ENCODE measurements around the gene WDR5B. TPM values are rescaled to one million over a fixed set of nuclear protein-coding genes. Genes with fewer than 3 reads are reported as not detected.

Gene WDR5B
- total RNA-seq, 1 donor from 2014 or later: 11.8 TPM

GRCh38 chr3:122390665-122391064, 25.2 kb downstream of the WDR5B start:
- DNase-seq (ENCODE audit: low spot score): no peak
- no peak for TF ChIP-seq CTCF (IDR thresholded peaks at IDR 0.05)
- TF ChIP-seq EZH2 (IDR thresholded peaks at IDR 0.05): no peak
- TF ChIP-seq EZH2phosphoT487 (IDR thresholded peaks at IDR 0.05): no peak
- Histone ChIP-seq H3F3A (ENCODE audit: low read depth) (no peaks in the 10 kb centered on the region), H3K9ac (no peak overlapping the region), H3K4me2 (no peak overlapping the region), H2AFZ (replicated peaks) (no peak overlapping the region), H3K27me3 (no peaks in the 10 kb centered on the region), H4K20me1 (ENCODE audit: low read depth) (peaks cover 17% of the 10 kb centered on the region), H3K4me1 (peaks cover 3% of the 10 kb centered on the region), H3K27ac (no peak overlapping the region), H3K9me3 (ENCODE audit: low read depth) (no peaks in the 10 kb centered on the region), H3K79me2 (ENCODE audit: low read depth) (peaks cover 2% of the 10 kb centered on the region), H3K36me3 (no peaks in the 10 kb centered on the region), H3K4me3 (no peak overlapping the region)
- peaks cover 2% of the 10 kb centered on the region for H3K36me3 Mint-ChIP-seq
- H3K4me3 Mint-ChIP-seq: no peak overlapping the region
- no peaks in the 10 kb centered on the region for H3K27me3 Mint-ChIP-seq (ENCODE audit: insufficient read depth, low read depth)
- H3K4me1 Mint-ChIP-seq: peaks cover 7% of the 10 kb centered on the region
- H3K27ac Mint-ChIP-seq: no peak overlapping the region
- no peaks in the 10 kb centered on the region for H3K9me3 Mint-ChIP-seq

- Histone ChIP-seq H3K4me3 (no peak overlapping the region), H2AFZ (replicated peaks) (no peak overlapping the region), H3K79me2 (ENCODE audit: low read depth) (peaks cover 9% of the 10 kb centered on the region), H3K27me3 (no peaks in the 10 kb centered on the region), H3K9ac (no peak overlapping the region), H3K9me3 (ENCODE audit: low read depth) (no peaks in the 10 kb centered on the region), H3F3A (ENCODE audit: low read depth) (no peaks in the 10 kb centered on the region), H3K36me3 (no peaks in the 10 kb centered on the region), H3K4me1 (peaks cover 7% of the 10 kb centered on the region), H3K4me2 (no peak overlapping the region), H4K20me1 (ENCODE audit: low read depth) (peaks cover 17% of the 10 kb centered on the region), H3K27ac (no peak overlapping the region)
- H3K4me3 Mint-ChIP-seq: no peak overlapping the region
- TF ChIP-seq CTCF (IDR thresholded peaks at IDR 0.05) (no peak), EZH2phosphoT487 (IDR thresholded peaks at IDR 0.05) (no peak), EZH2 (IDR thresholded peaks at IDR 0.05) (no peak)
- H3K4me1 Mint-ChIP-seq: peaks cover 10% of the 10 kb centered on the region
- no peak for DNase-seq (ENCODE audit: low spot score)
- peaks cover 2% of the 10 kb centered on the region for H3K36me3 Mint-ChIP-seq
- H3K27ac Mint-ChIP-seq: no peak overlapping the region
- no peaks in the 10 kb centered on the region for H3K9me3 Mint-ChIP-seq
- H3K27me3 Mint-ChIP-seq (ENCODE audit: insufficient read depth, low read depth): no peaks in the 10 kb centered on the region
These were observed 26.0 kb downstream of the WDR5B start for GRCh38 chr3:122389892-122390291.

GRCh38 chr3:122389197-122389596, 26.7 kb downstream of the WDR5B start:
- no peak overlapping the region for H3K9ac ChIP-seq
- no peaks in the 10 kb centered on the region for H3K36me3 ChIP-seq
- no peak overlapping the region for H3K27ac ChIP-seq
- peaks cover 17% of the 10 kb centered on the region for H4K20me1 ChIP-seq (ENCODE audit: low read depth)
- no peak for TF ChIP-seq CTCF (IDR thresholded peaks at IDR 0.05)
- no peak for TF ChIP-seq EZH2phosphoT487 (IDR thresholded peaks at IDR 0.05)
- TF ChIP-seq EZH2 (IDR thresholded peaks at IDR 0.05): no peak
- no peak overlapping the region for H3K27ac Mint-ChIP-seq
- peaks cover 3% of the 10 kb centered on the region for H3K27me3 Mint-ChIP-seq (ENCODE audit: insufficient read depth, low read depth)
- H3K4me2 ChIP-seq: no peak overlapping the region
- H2AFZ ChIP-seq (replicated peaks): no peak overlapping the region
- no peaks in the 10 kb centered on the region for H3K9me3 ChIP-seq (ENCODE audit: low read depth)
- peaks cover 2% of the 10 kb centered on the region for H3K36me3 Mint-ChIP-seq
- no peak for DNase-seq (ENCODE audit: low spot score)
- H3K4me3 Mint-ChIP-seq: no peak overlapping the region
- H3K79me2 ChIP-seq (ENCODE audit: low read depth): peaks cover 9% of the 10 kb centered on the region
- peaks cover 7% of the 10 kb centered on the region for H3K4me1 ChIP-seq
- H3F3A ChIP-seq (ENCODE audit: low read depth): no peaks in the 10 kb centered on the region
- H3K9me3 Mint-ChIP-seq: no peaks in the 10 kb centered on the region
- no peak overlapping the region for H3K4me3 ChIP-seq
- peaks cover 12% of the 10 kb centered on the region for H3K4me1 Mint-ChIP-seq
- H3K27me3 ChIP-seq: no peaks in the 10 kb centered on the region
